Left forelimb (tissue), 1 donor: ENCODE data around the gene ZNF423.

ENCODE experiments used
- DNase-seq: peaks from one replicate; pipeline ENCODE4 v3.0.0-alpha.2; 2018; ENCODE audit warnings: low spot score

Gene ZNF423

DNA sequence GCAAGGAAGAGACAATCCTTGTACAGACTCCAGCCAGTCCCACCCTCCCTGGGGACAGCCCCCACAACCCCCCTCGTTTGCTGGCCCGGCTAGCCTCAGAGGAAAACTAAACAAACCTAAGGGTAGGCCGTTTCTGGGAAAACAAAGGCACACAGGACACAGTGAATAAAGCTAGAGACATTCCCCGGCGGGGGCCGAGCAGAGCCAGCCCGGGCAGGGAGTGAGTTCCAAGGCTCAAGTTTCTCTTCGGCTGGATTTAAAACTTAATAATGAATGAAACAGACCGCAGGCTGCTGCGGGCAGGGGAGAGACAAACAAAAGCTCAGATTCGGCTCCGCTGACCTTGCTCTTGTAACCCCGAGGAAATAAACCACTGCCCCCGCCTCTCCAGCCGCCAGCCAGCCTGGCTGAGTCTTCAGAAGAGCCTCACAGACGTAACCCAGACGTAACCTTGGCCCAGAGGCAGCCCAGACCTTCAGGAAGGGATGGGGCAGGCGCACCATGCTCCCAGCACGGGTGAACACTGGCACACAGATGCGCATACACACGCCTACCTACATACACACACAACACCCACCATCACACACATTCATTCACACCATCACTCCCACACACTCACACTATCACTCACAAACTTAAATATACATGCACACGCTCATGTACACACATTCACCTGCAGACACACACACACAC, 216.0 kb downstream of the ZNF423 start:
- DNase-seq, result peak; percentile 79

DNA sequence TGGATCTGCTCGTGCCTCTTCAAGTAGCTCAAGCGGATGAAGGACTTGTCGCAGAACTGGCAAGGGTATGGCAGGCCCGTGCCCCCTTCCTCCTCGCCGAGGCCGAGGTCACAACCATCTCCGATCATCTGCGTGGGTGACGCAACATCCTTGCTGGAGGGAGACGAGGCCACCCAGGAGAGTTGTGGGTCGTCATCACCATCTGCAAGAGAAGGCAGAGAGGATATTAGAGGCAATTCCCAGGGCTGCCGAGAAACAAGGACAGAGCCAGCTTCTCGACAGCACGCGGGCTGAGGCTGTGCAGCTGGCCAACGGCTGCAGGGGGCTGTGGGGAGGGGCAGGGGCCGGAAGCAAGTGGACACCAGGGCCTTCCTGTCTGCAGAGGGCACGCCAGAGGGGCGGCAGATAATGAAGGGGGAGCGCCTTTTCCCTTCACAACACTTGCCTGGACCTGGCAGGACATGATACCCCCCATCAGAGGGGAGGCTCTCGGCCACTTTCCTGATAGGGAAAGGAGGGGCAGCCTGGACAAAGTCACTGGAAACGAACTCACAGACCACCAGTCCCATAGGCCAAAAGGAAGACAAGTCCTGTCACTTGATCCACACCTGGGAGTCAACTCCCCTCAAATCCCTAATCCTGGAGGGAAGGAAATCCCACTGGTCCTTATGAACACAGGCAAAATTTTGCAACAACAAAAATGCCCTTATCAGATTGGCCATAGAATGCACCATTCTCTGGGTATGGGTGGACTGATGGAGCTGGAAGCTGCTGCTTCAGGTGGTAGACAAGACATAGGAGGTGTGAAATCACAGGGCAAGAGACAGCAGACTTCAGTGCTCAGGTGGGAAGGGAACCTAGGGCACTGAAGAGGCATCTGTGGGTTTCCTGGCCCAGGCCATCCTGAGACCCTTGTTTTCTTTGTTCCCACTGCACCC, 217.0 kb downstream of the ZNF423 start:
- DNase-seq, result no peak

DNA sequence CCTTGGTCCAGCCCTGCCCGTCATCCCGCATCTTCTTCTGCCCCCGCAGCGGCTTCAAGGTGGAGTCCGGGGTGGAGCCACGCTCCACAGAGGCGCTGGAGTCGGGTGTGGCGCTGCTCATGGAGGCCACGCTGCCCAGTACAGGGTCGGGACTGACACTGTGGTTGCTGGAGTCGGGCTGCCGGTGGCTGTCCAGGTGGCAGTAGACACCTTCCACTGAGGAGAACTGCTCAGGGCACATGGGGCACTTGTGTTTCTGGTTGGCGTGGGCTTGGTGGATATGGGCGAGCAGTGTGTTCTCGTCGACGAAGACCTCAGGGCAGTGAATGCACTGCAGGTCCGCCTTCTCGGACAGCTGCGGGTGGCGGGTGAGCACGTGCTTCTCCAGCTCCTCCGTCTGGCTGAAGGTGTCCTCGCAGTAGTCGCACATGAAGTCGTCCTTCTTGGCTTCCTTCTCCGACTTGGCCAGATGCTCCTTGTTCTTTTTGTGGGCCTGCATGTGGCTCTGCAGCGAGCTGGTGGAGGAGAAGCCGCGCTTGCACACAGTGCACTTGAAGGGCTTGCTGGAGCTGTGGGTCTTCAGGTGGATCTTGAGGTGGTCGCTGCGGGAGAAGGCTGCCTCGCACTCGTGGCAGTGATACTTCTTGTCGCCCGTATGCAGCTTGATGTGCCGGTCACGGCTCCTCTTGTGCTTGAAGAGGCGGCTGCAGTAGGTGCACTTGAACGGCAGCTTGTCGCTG, 217.8 kb downstream of the ZNF423 start:
- DNase-seq, result no peak

DNA sequence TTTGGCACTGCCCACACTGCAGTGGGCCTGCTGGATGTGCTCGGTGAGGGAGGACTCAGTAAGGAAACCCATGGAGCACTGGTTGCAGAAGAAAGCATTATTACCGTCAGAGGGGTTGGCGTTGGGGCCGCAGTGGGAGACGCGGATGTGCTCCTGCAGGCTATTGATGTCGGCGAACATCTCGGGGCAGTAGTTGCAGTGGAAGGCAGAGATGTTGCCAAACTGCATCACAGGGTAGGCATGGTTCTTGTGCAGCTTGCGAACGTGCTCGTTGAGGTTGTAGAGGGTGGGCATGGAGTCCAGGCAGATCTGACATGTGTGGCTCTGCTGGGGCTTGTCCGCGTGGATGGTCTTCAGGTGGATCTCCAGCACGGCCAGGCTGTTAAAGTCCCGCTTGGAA, 218.4 kb downstream of the ZNF423 start:
- DNase-seq, result no peak

DNA sequence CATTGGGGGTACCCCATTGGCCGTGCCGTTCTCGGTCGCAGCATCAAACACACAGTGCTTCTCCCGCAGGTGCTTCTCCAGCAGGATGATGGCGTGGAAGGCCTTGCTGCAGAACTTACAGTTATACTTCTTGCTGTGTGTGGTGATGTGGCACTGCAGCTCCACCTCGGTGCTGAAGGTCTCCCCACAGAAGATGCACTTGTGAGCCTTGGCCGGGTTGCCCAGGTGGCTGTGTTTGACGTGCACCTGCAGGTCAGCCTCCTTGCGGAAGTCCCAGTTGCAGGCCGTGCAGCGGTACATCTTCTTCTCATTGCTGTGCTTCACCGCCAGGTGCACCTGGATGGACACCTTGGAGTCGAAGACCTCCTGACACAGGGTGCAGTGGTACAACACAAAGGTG, 219.3 kb downstream of the ZNF423 start:
- DNase-seq, result no peak

DNA sequence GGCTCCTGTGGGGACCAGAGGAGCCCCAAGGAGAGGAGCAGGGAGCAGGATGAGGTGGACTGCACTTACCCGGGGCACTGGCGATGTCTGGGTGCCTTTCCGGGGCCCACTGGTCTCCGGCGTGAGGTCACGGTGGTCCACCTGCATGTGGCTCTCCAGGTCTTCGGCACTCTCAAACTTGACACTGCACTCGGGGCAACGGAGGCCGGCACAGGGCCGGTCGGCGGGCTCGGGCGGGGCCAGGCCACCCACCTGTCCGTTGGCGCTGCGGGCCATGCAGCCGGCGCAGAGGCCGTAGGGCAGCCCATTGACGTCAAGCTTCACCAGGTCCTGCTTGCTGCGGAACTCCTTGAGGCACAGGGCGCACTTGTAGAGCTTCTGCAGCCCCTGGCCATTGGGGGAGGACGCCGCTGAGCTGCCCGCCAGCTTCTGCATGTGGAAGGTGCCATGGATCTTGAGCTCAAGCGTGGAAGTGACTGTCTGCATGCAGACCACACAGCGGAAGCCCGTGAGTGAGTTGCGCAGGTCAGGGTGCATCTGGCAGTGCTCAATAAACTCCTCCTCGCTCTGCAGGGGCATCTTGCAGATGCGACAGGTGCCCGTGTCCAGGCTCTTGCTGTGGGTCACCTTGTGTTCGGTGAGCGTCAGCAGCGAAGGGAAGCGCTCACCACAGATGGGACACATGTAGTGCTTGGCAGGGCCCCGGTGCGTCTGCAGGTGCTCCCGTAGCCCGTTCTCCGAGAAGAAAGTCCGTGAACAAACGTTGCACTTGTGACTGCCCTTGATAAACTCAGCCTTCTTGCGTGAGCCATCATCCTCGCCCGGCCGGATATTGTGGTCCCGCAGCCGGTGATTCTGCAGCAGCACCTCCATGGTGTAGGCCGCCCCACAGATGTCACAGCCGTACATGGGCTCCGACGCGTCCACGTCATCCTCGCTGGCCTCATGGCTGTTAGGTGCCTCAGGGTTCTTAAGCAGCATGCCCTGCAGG, 220.0 kb downstream of the ZNF423 start:
- peak; percentile 55 for DNase-seq

DNA sequence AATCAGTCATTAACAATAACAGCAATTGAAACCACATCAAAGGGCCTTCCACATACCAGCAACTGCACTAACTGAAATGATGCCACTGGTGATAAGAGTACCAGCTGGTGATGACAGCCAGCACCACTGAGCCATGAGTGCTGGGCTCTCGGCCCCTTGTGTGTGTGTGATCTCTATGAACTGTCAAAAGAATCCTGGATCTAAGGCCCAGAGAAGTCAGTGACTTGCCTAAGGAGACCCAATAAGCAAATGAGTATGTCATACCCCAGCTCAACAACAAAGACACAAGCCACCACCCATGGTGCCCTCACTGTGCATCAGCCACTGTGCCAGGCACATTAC, 220.9 kb downstream of the ZNF423 start:
- peak; percentile 12 for DNase-seq

DNA sequence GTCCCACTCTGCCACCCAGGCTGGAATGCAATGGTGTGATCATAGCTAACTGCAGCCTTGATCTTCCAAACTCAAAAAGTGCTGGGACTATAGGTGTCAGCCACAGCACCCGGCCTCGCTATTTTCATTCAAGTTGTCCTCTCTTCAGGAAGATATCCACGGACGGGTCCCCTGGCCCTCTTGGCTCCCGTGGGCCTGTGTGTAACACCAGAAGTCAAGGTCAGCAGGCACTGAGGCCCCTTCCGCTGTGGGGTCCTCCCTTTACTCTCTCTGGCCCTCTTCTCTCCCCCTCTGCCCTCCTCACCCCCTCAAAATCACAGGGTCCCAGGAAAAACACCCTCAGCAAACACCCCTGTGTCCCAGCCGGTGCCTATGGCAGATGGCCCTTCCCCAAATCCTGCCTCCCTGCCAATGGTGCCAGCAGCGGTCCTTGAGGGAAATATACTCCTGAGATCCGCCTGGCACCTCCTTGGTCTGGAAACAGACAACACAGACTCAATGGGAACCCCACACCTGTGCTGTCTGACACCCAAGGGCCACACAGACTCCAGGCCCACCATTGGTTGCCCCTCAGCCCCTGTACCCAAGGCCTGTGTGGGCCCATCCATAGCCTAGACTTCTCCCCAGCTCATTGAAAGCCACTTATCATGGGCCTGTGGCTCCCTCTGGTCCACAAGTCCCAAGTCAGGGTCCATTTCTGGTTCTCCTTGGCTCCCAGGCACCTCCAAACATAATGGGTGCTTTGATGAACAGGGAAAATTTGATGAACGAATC, 221.5 kb downstream of the ZNF423 start:
- DNase-seq, result peak; percentile 14

DNA sequence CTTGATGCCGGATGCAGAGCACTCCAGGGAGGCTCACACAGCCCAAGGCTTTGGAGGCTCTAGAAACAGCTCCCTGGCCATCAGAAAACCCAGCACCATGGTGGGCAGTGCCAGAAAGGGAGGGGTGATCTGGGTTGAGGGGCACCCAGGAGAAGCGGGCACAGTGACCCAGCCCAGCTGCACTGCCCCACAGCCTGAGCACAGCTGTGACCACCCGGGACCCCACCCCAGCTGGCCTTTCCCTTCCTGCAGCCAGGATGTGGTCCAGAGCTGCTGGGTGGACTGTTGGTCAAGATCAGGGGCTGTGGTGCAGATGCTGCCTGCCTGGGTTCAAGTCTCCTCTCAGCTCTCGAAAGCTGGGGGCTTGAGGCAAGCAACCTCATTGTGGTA, 223.1 kb downstream of the ZNF423 start:
- DNase-seq, result peak; percentile 50

DNA sequence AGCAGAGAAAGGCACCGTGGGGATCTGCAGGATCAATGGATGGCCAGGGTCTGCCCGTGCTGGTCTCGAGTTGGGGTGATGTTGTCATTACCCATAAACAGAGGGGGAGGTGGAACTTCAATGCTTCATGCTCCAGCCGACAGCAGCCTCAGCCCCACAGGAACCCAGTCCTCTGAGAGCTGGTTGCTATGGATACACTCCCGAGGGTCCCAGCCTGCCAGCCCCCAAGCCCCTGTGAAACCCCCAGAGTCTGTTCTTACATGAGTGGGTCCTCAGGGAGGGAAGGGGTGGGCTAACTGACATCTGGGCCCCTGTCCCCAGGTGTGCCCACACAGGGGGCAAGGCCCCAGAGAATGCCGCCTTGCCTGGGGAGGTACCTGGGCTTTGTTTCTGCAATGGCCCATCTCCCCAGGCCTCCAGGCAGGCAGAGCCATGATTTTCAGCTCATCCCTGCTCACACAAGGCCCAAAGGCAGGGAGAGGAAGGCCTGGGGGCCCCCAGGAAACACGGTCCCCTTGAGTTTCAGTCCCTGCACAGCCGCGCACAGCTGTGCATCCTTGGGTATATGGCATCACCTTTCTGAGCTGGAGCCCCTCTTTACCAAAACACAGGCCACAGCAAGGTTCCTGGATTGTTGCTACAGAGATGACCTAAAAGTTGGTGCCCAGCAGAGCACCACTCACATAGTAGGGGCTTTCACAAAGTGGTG, 223.7 kb downstream of the ZNF423 start:
- peak; percentile 53 for DNase-seq

DNA sequence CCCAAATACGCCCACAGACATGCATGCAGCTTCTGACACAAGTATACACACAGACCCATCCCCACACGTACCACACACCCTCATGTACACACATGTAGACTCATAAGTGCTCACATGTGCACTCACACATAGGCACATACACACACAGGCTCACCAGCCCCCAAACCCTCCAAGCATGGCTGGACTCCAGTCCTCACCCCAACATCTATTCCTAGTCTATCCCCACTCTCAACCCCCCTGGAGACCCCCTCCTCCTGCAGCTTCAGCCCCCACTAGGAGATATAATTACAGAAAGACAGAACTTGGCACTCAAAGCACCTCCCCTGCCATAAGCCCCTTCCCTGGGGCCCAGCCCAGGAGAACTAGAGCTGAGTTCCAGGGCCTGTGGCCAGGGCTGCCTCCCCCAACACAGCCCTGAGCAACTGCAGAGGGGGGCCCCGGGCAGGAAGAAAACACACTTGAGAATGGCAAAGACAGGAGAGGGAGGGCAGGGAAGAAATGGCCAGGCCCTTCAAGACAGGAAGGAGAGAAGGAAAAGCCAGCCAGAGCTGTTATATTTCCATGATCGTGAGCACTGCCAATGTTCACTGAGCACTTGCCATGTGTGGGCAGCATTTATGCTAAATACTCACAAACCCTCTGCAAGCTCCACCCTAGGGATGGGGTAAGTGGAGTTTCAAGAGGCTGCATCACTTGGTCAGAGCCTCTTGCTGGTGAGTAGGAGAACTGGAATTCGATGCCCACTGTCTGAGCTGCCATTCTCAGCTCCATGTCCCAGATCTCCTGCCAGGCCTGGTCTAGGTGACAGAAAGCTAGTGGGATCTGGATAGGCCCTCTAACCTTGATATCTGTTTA, 224.5 kb downstream of the ZNF423 start:
- DNase-seq, result peak; percentile 76

DNA sequence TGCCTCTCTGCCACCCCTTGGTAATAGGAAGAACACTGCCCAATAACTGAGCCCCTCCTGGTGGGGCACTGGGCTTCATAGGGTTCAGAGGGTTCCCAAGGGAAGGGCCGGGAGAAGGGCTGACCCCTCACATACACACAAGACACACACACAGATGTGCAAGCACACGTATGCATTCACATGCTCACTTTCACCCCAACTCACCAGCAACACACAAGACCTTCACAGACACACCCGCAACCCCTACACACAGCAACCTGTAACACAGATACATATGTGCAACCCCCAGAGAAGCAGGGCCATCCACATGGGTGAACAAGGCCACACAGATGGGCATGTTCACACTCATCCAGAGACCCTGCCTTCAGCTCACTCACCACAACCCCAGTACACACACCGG, 225.1 kb downstream of the ZNF423 start:
- no peak for DNase-seq

DNA sequence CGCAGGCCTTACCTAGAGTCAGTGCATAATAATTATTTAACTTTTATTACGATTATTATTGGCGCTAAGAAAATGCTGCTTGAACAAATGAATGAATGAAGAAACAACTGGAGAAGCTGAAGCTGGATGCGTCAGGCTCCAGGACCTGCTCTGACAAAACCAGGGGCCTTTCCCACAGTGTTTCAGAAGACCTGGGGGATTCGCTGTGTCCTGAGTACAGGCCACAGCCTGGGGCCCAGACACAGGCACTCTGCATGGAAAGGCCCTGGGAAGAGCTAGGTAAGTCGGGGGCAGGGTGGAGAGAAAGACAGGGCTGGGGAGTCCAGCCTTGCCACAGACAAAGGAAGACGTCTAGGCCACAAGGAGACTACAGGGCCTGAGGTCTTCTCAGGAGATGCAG, 226.1 kb downstream of the ZNF423 start:
- peak; percentile 54 for DNase-seq

DNA sequence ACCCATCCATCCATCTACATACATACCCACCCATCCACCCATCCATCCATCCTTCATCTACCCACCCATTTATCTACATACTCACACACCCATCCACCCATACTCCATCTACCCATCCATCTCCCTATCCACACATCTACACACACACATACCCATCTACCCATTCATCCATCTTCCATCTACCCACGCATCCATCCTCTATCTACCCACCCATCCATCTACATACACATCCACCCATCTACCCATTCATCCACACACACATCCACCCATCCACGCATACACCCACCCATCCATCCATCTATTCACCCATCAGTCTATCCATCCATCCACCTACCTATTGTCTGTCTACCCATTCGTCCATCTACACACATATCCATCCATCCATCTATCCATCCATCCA, 227.8 kb downstream of the ZNF423 start:
- peak; percentile 28 for DNase-seq

DNA sequence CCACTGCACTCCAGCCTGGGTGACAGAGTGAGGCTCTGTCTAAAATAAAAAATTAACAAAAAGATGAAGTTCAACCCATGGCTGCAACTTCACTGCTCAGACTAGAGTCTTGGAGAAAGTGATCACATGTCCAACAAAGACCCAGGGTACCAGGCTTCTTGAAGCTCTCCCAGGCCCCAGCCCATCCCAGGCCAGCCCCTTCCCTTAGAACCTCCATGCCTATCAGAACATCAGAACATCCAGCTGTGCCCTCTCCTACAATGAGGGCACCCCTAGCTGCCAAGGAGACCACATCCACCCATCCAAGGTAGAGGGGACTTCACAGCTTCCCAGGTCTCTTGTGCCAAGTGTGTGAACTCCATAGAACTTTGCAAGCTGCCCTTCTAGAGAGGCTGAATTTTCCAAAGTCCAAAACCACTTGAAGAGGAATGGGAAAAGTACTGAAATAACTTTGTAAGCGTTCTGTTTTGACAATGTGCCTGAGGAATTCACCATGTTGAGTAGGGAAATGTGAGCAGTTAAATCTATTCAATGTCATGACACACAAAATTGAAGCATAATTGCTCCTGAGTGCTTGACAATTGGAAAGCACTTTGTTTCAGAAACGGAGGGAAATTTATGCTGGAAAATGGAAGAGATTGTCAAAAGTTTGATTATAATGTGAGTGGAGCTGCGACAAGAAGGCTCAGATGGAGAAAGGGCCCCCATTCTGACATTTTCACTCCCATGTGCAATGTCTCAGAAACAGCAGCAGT, 230.4 kb downstream of the ZNF423 start:
- DNase-seq, result peak; percentile 5

DNA sequence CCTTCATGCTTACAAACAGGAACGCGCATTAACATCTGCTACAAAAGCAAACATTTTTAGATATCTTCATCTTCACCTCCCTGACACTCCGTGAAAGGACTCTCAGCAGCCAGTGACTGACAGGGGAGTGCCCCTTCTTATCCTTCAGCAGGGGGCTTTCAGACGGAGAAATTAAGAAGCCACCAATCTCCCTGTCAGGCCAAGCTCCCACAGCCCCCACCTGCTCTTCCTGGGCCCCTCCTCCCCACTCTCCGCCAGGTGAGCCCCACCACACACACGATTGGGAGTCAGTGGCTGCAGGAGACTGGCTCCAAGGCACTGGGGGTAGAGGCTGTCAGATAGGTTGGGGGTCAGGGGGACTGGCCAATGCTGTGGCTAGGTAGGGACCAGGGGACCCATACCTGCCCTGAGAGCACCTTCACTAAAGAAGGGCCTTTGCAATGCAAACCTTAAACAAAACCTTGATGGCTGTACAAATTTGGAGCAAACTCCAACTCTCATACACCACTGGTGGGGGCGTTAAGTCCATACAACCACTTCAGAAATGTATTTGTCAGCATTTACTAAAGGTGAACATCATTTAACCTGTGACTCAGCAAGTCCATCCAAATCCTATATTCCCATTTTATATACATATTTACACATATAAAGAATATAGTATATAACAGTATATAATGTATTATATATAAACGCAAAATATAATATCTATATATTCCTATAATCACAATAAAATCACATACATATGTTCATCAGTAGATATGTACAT, 232.2 kb downstream of the ZNF423 start:
- peak; percentile 41 for DNase-seq
